Osteoblast (primary cell): ENCODE data around the gene FUBP3. TPM values are rescaled to one million over a fixed set of nuclear protein-coding genes. Genes with fewer than 3 reads are reported as not detected.
"Not testable (repeated sequence)": the region's sequence is repeated elsewhere in the genome, so short reads cannot be mapped to it uniquely, and the experiment has no call there.

ENCODE experiments used
- DNase-seq: peaks from one replicate; pipeline ENCODE4 v3.0.0; 2011; ENCODE audit warnings: low spot score, mixed read lengths; ENCODE audit not compliant: insufficient read length; ENCODE audit errors: missing footprints
- H2AFZ ChIP-seq: 2 replicates; pipeline ENCODE4 v1.6.0; 2011; ENCODE audit warnings: mild to moderate bottlenecking, low read length
- H3K27ac ChIP-seq: 2 replicates; pipeline ENCODE4 v1.5.1; 2011; ENCODE audit warnings: mild to moderate bottlenecking, low read depth, low read length, moderate library complexity
- H3K27me3 ChIP-seq: 2 replicates; pipeline ENCODE4 v1.6.0; 2012; ENCODE audit warnings: mild to moderate bottlenecking, control low read depth, inconsistent platforms, low read length, moderate library complexity; ENCODE audit not compliant: insufficient read depth
- H3K36me3 ChIP-seq: 2 replicates; pipeline ENCODE4 v1.5.1; 2011; ENCODE audit warnings: mild to moderate bottlenecking, low read length, control low read depth, moderate library complexity; ENCODE audit not compliant: insufficient read depth
- H3K4me1 ChIP-seq: 2 replicates; pipeline ENCODE4 v1.5.1; 2011; ENCODE audit warnings: mild to moderate bottlenecking, low read length, control low read depth, moderate library complexity; ENCODE audit not compliant: insufficient read depth
- H3K4me2 ChIP-seq: 2 replicates; pipeline ENCODE4 v1.6.0; 2011; ENCODE audit warnings: mild to moderate bottlenecking, low read length; ENCODE audit not compliant: insufficient read depth
- H3K4me3 ChIP-seq: fragments of 200-600 bp; sonication (generic); 3 replicates; pipeline ENCODE4 v1.5.1; 2012; ENCODE audit warnings: mild to moderate bottlenecking, low read length, inconsistent platforms; ENCODE audit not compliant: insufficient read depth
- H3K79me2 ChIP-seq: 2 replicates; pipeline ENCODE4 v1.6.0; 2012; ENCODE audit warnings: mild to moderate bottlenecking, low read length, control low read depth, inconsistent platforms; ENCODE audit not compliant: insufficient read depth
- H3K9me3 ChIP-seq: 2 replicates; pipeline ENCODE4 v1.5.1; 2011; ENCODE audit warnings: low read depth, low read length, control low read depth
- H4K20me1 ChIP-seq: 2 replicates; pipeline ENCODE4 v1.6.0; 2012; ENCODE audit warnings: mild to moderate bottlenecking, low read length, control low read depth; ENCODE audit not compliant: insufficient read depth
- CTCF ChIP-seq: IDR thresholded peaks from 2 replicates; pipeline ENCODE4 v1.5.1; 2011; ENCODE audit warnings: mild to moderate bottlenecking, low read depth, low read length, moderate library complexity; ENCODE audit errors: extremely low read depth
- small RNA-seq: library from RNA; depleted of rRNA; stranded (forward); fragments of <200 nt; gene quantifications from one replicate; pipeline ENCODE3, GENCODE V24; 2012
- total RNA-seq: library from RNA; depleted of rRNA; stranded (reverse); fragments of >200 nt; gene quantifications from 2 replicates; pipeline ENCODE4 v1.2.3, GENCODE V29; 2012

Gene FUBP3
- total RNA-seq, 1 donor: 45.6 TPM

GRCh38 chr9:130682421-130683121, 103.2 kb downstream of the FUBP3 start:
- Histone ChIP-seq H3K27ac (no peak overlapping the region), H3K4me2 (peak overlapping the region; percentile 83), H3K79me2 (no peaks in the 10 kb centered on the region), H4K20me1 (no peaks in the 10 kb centered on the region), H3K36me3 (no peaks in the 10 kb centered on the region), H2AFZ (peak overlapping the region; percentile 71), H3K4me3 (peak overlapping the region; percentile 72), H3K4me1 (peaks cover 12% of the 10 kb centered on the region), H3K9me3 (no peaks in the 10 kb centered on the region), H3K27me3 (no peaks in the 10 kb centered on the region)
- TF ChIP-seq CTCF: peak; percentile 87
- peak; percentile 97 for DNase-seq

GRCh38 chr9:130685104-130685503, 105.7 kb downstream of the FUBP3 start:
- Histone ChIP-seq H3K27me3 (no peaks in the 10 kb centered on the region), H3K79me2 (no peaks in the 10 kb centered on the region), H4K20me1 (no peaks in the 10 kb centered on the region), H3K9me3 (no peaks in the 10 kb centered on the region), H3K36me3 (no peaks in the 10 kb centered on the region), H3K4me3 (no peak overlapping the region), H3K4me1 (peaks cover 17% of the 10 kb centered on the region), H3K4me2 (no peak overlapping the region), H3K27ac (no peak overlapping the region), H2AFZ (no peak overlapping the region)
- no peak for DNase-seq
- no peak for TF ChIP-seq CTCF

- H2AFZ ChIP-seq, H3K4me3 ChIP-seq, H3K27ac ChIP-seq, H4K20me1 ChIP-seq, H3K36me3 ChIP-seq, H3K27me3 ChIP-seq, H3K79me2 ChIP-seq, DNase-seq, H3K9me3 ChIP-seq, H3K4me2 ChIP-seq: not testable (repeated sequence)
- peaks cover 19% of the 10 kb centered on the region for H3K4me1 ChIP-seq
These were observed 106.6 kb downstream of the FUBP3 start for GRCh38 chr9:130685945-130686344.

- Histone ChIP-seq H3K27ac (no peak overlapping the region), H3K9me3 (no peaks in the 10 kb centered on the region), H2AFZ (no peak overlapping the region), H3K27me3 (no peaks in the 10 kb centered on the region), H4K20me1 (no peaks in the 10 kb centered on the region), H3K4me1 (peaks cover 11% of the 10 kb centered on the region), H3K36me3 (no peaks in the 10 kb centered on the region), H3K79me2 (no peaks in the 10 kb centered on the region), H3K4me3 (no peak overlapping the region), H3K4me2 (no peak overlapping the region)
- peak; percentile 63 for DNase-seq
- no peak for TF ChIP-seq CTCF
These were observed 108.2 kb downstream of the FUBP3 start for GRCh38 chr9:130687615-130688014.

Small RNAs within 50 kb of the gene (small RNA-seq; reads per million reads assigned to genes)
- gene MIR6856: not detected

Other genes with a start within 250 kb of the FUBP3 start
- 134 and 195 TPM in 2 replicates for gene ASS1, start 134.6 kb upstream of the FUBP3 start, total RNA-seq
- not detected in 2 replicates for gene PRDM12, start 85.0 kb downstream of the FUBP3 start, total RNA-seq
- 18.6 and 22.1 TPM in 2 replicates for gene EXOSC2, start 114.2 kb downstream of the FUBP3 start, total RNA-seq